ENCODE measurements around the gene PSKH1.

Gene PSKH1

GRCh38 chr16:67930191-67930590 lies 37.1 kb downstream of the PSKH1 start:
- Histone ChIP-seq H3K36me3 (ENCODE audit: insufficient read depth, low read length) (peaks cover 17% of the 10 kb centered on the region), H3K4me2 (ENCODE audit: low read length) (no peak overlapping the region), H3K27me3 (ENCODE audit: control insufficient read depth, insufficient read depth, low read length) (no peaks in the 10 kb centered on the region), H3K9me3 (replicated peaks; ENCODE audit: low read length) (no peaks in the 10 kb centered on the region), H3K4me1 (ENCODE audit: control insufficient read depth, insufficient read depth, low read length) (peaks cover 22% of the 10 kb centered on the region), H3K9ac (ENCODE audit: low read depth, low read length) (no peak overlapping the region), H3K4me3 (ENCODE audit: low read length) (no peak overlapping the region)

GRCh38 chr16:67930678-67931211 lies 37.7 kb downstream of the PSKH1 start:
- Histone ChIP-seq H3K4me2 (ENCODE audit: low read length) (no peak overlapping the region), H3K4me1 (ENCODE audit: control insufficient read depth, insufficient read depth, low read length) (peaks cover 24% of the 10 kb centered on the region), H3K4me3 (ENCODE audit: low read length) (no peak overlapping the region), H3K9ac (ENCODE audit: low read depth, low read length) (no peak overlapping the region), H3K36me3 (ENCODE audit: insufficient read depth, low read length) (peaks cover 17% of the 10 kb centered on the region), H3K9me3 (replicated peaks; ENCODE audit: low read length) (no peaks in the 10 kb centered on the region), H3K27me3 (ENCODE audit: control insufficient read depth, insufficient read depth, low read length) (no peaks in the 10 kb centered on the region)

GRCh38 chr16:67931712-67932461 lies 38.8 kb downstream of the PSKH1 start, which contains the start of gene CTRL:
TSS of gene CTRL (minus strand) at chr16:67931862. CDS start at chr16:67931852, 10 bp downstream.
- Histone ChIP-seq H3K27me3 (ENCODE audit: control insufficient read depth, insufficient read depth, low read length) (no peaks in the 10 kb centered on the region), H3K4me3 (ENCODE audit: low read length) (no peak within 1 kb of the TSS), H3K9me3 (replicated peaks; ENCODE audit: low read length) (no peaks in the 10 kb centered on the region), H3K9ac (ENCODE audit: low read depth, low read length) (no peak within 1 kb of the TSS), H3K4me1 (ENCODE audit: control insufficient read depth, insufficient read depth, low read length) (peaks cover 14% of the 10 kb centered on the region), H3K4me2 (ENCODE audit: low read length) (no peak within 1 kb of the TSS), H3K36me3 (ENCODE audit: insufficient read depth, low read length) (peaks cover 17% of the 10 kb centered on the region)

- Histone ChIP-seq H3K4me3 (ENCODE audit: low read length) (no peak overlapping the region), H3K9me3 (replicated peaks; ENCODE audit: low read length) (no peaks in the 10 kb centered on the region), H3K36me3 (ENCODE audit: insufficient read depth, low read length) (peaks cover 14% of the 10 kb centered on the region), H3K4me1 (ENCODE audit: control insufficient read depth, insufficient read depth, low read length) (peaks cover 20% of the 10 kb centered on the region), H3K9ac (ENCODE audit: low read depth, low read length) (no peak overlapping the region), H3K27me3 (ENCODE audit: control insufficient read depth, insufficient read depth, low read length) (no peaks in the 10 kb centered on the region), H3K4me2 (ENCODE audit: low read length) (no peak overlapping the region)
These were observed 39.4 kb downstream of the PSKH1 start for GRCh38 chr16:67932462-67932840.

- Histone ChIP-seq H3K4me1 (ENCODE audit: control insufficient read depth, insufficient read depth, low read length) (peaks cover 23% of the 10 kb centered on the region), H3K4me3 (ENCODE audit: low read length) (no peak overlapping the region), H3K4me2 (ENCODE audit: low read length) (no peak overlapping the region), H3K9me3 (replicated peaks; ENCODE audit: low read length) (no peaks in the 10 kb centered on the region), H3K9ac (ENCODE audit: low read depth, low read length) (no peak overlapping the region), H3K36me3 (ENCODE audit: insufficient read depth, low read length) (peaks cover 2% of the 10 kb centered on the region), H3K27me3 (ENCODE audit: control insufficient read depth, insufficient read depth, low read length) (no peaks in the 10 kb centered on the region)
These were observed 40.8 kb downstream of the PSKH1 start for GRCh38 chr16:67933805-67934204.

GRCh38 chr16:67934306-67935100 lies 41.4 kb downstream of the PSKH1 start:
- no peaks in the 10 kb centered on the region for H3K27me3 ChIP-seq (ENCODE audit: control insufficient read depth, insufficient read depth, low read length)
- peak overlapping the region; percentile 77 for H3K4me3 ChIP-seq (ENCODE audit: low read length)
- H3K36me3 ChIP-seq (ENCODE audit: insufficient read depth, low read length), result peaks cover 4% of the 10 kb centered on the region
- H3K9me3 ChIP-seq (replicated peaks; ENCODE audit: low read length), result no peaks in the 10 kb centered on the region
- peaks cover 23% of the 10 kb centered on the region for H3K4me1 ChIP-seq (ENCODE audit: control insufficient read depth, insufficient read depth, low read length)
- H3K4me2 ChIP-seq (ENCODE audit: low read length), result peak overlapping the region; percentile 97
- peak overlapping the region; percentile 88 for H3K9ac ChIP-seq (ENCODE audit: low read depth, low read length)

- Histone ChIP-seq H3K9ac (ENCODE audit: low read depth, low read length) (peak overlapping the region; percentile 88), H3K4me1 (ENCODE audit: control insufficient read depth, insufficient read depth, low read length) (peaks cover 23% of the 10 kb centered on the region), H3K4me2 (ENCODE audit: low read length) (peak overlapping the region; percentile 97), H3K9me3 (replicated peaks; ENCODE audit: low read length) (no peaks in the 10 kb centered on the region), H3K4me3 (ENCODE audit: low read length) (peak overlapping the region; percentile 77), H3K36me3 (ENCODE audit: insufficient read depth, low read length) (peaks cover 10% of the 10 kb centered on the region), H3K27me3 (ENCODE audit: control insufficient read depth, insufficient read depth, low read length) (no peaks in the 10 kb centered on the region)
These were observed 42.0 kb downstream of the PSKH1 start for GRCh38 chr16:67935101-67935401.

- Histone ChIP-seq H3K4me1 (ENCODE audit: control insufficient read depth, insufficient read depth, low read length) (peaks cover 23% of the 10 kb centered on the region), H3K4me3 (ENCODE audit: low read length) (peak overlapping the region; percentile 77), H3K36me3 (ENCODE audit: insufficient read depth, low read length) (peaks cover 15% of the 10 kb centered on the region), H3K27me3 (ENCODE audit: control insufficient read depth, insufficient read depth, low read length) (no peaks in the 10 kb centered on the region), H3K4me2 (ENCODE audit: low read length) (peak overlapping the region; percentile 97), H3K9ac (ENCODE audit: low read depth, low read length) (peak overlapping the region; percentile 88), H3K9me3 (replicated peaks; ENCODE audit: low read length) (no peaks in the 10 kb centered on the region)
These were observed 42.5 kb downstream of the PSKH1 start for GRCh38 chr16:67935402-67936123.

- Histone ChIP-seq H3K4me2 (ENCODE audit: low read length) (peak within 1 kb of the TSS; percentile 97), H3K27me3 (ENCODE audit: control insufficient read depth, insufficient read depth, low read length) (no peaks in the 10 kb centered on the region), H3K4me1 (ENCODE audit: control insufficient read depth, insufficient read depth, low read length) (peaks cover 23% of the 10 kb centered on the region), H3K9ac (ENCODE audit: low read depth, low read length) (peak within 1 kb of the TSS; percentile 88), H3K36me3 (ENCODE audit: insufficient read depth, low read length) (peaks cover 22% of the 10 kb centered on the region), H3K9me3 (replicated peaks; ENCODE audit: low read length) (no peaks in the 10 kb centered on the region), H3K4me3 (ENCODE audit: low read length) (peak within 1 kb of the TSS; percentile 77)
These were observed 43.2 kb downstream of the PSKH1 start, which contains the start of gene PSMB10 for GRCh38 chr16:67936124-67936879. TSS of gene PSMB10 (minus strand) at chr16:67936850. CDS start at chr16:67936749, 101 bp downstream.

GRCh38 chr16:67936880-67937605 lies 44.0 kb downstream of the PSKH1 start:
- Histone ChIP-seq H3K9ac (ENCODE audit: low read depth, low read length) (peak overlapping the region; percentile 88), H3K9me3 (replicated peaks; ENCODE audit: low read length) (no peaks in the 10 kb centered on the region), H3K36me3 (ENCODE audit: insufficient read depth, low read length) (peaks cover 29% of the 10 kb centered on the region), H3K27me3 (ENCODE audit: control insufficient read depth, insufficient read depth, low read length) (no peaks in the 10 kb centered on the region), H3K4me2 (ENCODE audit: low read length) (peak overlapping the region; percentile 97), H3K4me1 (ENCODE audit: control insufficient read depth, insufficient read depth, low read length) (peaks cover 23% of the 10 kb centered on the region), H3K4me3 (ENCODE audit: low read length) (peak overlapping the region; percentile 77)

Measured in skeletal muscle satellite cell (primary cell).